H1 (cell line): ENCODE measurements around the gene TACR3.
"Not testable (repeated sequence)": the region's sequence is repeated elsewhere in the genome, so short reads cannot be mapped to it uniquely, and the experiment has no call there.

Source experiments
- CTCF ChIP-seq, 3 experiments: IDR thresholded peaks; 1 replicate in 2 of 3; 2 replicates in 1 of 3; pipeline versions ENCODE4 v1.5.1 to v1.6.1; 2011; ENCODE audit warnings: low read length in 3 of 3, mild to moderate bottlenecking in 3 of 3, inconsistent platforms in 2 of 3, low read depth in 1 of 3, moderate library complexity in 1 of 3; ENCODE audit not compliant: insufficient read depth in 1 of 3; ENCODE audit errors: control extremely low read depth in 1 of 3
- EP300 ChIP-seq, 2 experiments: IDR thresholded peaks; 1 replicate in 1 of 2; 2 replicates in 1 of 2; pipeline ENCODE4 v1.6.1; 2011 to 2012; ENCODE audit warnings: low read depth in 2 of 2, low read length in 2 of 2, mild to moderate bottlenecking in 2 of 2, borderline replicate concordance in 1 of 2, inconsistent platforms in 1 of 2, moderate library complexity in 1 of 2
- GABPA ChIP-seq: IDR thresholded peaks from 2 replicates; pipeline ENCODE4 v1.6.1; 2011; ENCODE audit warnings: mild to moderate bottlenecking, low read length, moderate library complexity, borderline replicate concordance; ENCODE audit not compliant: insufficient read depth
- MAX ChIP-seq: IDR thresholded peaks from 2 replicates; pipeline ENCODE4 v1.6.1; 2012; ENCODE audit warnings: inconsistent platforms
- POLR2AphosphoS5 ChIP-seq: IDR thresholded peaks from 2 replicates; pipeline ENCODE4 v1.6.1; 2011; ENCODE audit warnings: low read depth, low read length
- RFX5 ChIP-seq: IDR thresholded peaks from 2 replicates; pipeline ENCODE4 v1.6.1; 2011; ENCODE audit warnings: low read depth, low read length, improper control_type of control experiment, borderline replicate concordance
- RXRA ChIP-seq: IDR thresholded peaks from 2 replicates; pipeline ENCODE4 v1.6.1; 2011; ENCODE audit warnings: low read depth, mild to moderate bottlenecking, low read length, moderate library complexity; ENCODE audit not compliant: insufficient read depth
- YY1 ChIP-seq: IDR thresholded peaks from 2 replicates; pipeline ENCODE4 v1.6.1; 2011; ENCODE audit warnings: low read depth, mild to moderate bottlenecking, low read length

DNA sequence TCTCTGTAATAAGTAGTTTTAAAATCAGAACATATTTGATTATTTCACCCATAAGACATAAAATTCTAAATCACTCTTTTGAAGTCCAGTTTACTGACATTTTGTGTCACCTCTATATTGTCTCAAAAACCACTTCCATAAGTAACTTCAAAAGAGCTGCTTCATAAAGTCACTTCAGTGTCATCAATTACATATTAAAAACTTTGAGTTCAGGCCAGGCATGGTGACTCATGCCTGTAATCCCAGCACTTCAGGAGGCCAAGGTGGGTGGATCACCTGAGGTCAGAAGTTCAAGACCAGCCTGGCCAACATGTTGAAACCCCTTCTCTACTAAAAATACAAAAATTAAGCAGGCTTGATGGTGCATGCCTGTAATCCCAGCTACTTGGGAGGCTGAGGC, 53.0 kb downstream of the TACR3 start:
- TF ChIP-seq YY1; POLR2AphosphoS5; RFX5; RXRA; GABPA; CTCF (IDR thresholded peaks at IDR 0.05; ENCODE audit: control extremely low read depth in 1 of 3, insufficient read depth in 1 of 3, low read depth in 1 of 3, low read length in 3 of 3); EP300 (IDR thresholded peaks at IDR 0.05; ENCODE audit: borderline replicate concordance in 1 of 2, low read depth in 2 of 2, low read length in 2 of 2); MAX: not testable (repeated sequence)
